ENCODE measurements around the gene HDHD2. TPM values are rescaled to one million over a fixed set of nuclear protein-coding genes. Genes with fewer than 3 reads are reported as not detected.

The HDHD2 gene
- total and polyA plus RNA-seq, 4 donors, result 17.0 to 23.0 (median 18.5) TPM

DNA sequence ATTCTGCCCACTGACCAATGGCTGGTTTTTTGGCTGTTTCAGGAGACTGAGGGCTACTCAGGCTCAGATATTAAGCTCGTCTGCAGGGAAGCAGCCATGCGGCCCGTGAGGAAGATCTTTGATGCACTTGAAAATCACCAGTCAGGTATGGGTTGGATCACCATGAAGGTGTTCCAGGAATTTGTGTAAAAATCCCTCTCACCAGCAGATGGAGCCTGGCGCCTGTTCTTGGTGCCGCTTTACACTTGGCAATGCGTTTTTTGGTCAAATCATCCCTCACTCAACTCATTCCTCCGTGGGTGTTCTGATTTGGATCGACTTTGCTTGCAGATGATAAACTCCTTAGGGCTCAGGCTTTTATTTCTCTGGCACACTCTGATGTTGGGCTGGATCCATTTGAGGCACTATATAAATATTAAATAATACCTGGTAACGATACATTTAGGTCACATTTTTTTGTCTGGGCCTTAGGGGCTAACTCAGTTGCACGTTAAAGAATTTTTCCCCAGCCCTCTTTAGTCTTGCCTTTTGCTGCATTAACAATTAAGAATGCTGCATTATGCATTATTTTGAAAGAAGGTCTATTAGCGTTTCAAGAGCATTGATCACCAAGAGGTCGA is 50.0 kb downstream of the HDHD2 start:
- Histone ChIP-seq H3K27ac (ENCODE audit: low read depth in 1 of 2, low read length in 2 of 2) (no peak overlapping the region), H3K4me1 (ENCODE audit: control insufficient read depth in 4 of 4, insufficient read depth in 4 of 4, low read length in 3 of 4) (no peaks in the 10 kb centered on the region), H3K9me3 (ENCODE audit: control insufficient read depth in 4 of 4, low read length in 3 of 4) (no peaks in the 10 kb centered on the region), H3K4me3 (ENCODE audit: low read depth in 1 of 3, low read length in 3 of 3) (no peak overlapping the region), H3K9ac (ENCODE audit: low read depth in 1 of 2, low read length in 2 of 2) (no peak overlapping the region), H3K27me3 (ENCODE audit: control insufficient read depth in 4 of 4, insufficient read depth in 4 of 4, low read length in 3 of 4) (no peaks in the 10 kb centered on the region), H3K36me3 (ENCODE audit: control insufficient read depth in 4 of 4, insufficient read depth in 3 of 4, low read depth in 1 of 4, low read length in 3 of 4) (peaks cover 0 to 10% (median 2%) of the 10 kb centered on the region in 4 donors)
- peak; percentile 67 for DNase-seq (ENCODE audit: low spot score)
- TF ChIP-seq, protein P1, sequence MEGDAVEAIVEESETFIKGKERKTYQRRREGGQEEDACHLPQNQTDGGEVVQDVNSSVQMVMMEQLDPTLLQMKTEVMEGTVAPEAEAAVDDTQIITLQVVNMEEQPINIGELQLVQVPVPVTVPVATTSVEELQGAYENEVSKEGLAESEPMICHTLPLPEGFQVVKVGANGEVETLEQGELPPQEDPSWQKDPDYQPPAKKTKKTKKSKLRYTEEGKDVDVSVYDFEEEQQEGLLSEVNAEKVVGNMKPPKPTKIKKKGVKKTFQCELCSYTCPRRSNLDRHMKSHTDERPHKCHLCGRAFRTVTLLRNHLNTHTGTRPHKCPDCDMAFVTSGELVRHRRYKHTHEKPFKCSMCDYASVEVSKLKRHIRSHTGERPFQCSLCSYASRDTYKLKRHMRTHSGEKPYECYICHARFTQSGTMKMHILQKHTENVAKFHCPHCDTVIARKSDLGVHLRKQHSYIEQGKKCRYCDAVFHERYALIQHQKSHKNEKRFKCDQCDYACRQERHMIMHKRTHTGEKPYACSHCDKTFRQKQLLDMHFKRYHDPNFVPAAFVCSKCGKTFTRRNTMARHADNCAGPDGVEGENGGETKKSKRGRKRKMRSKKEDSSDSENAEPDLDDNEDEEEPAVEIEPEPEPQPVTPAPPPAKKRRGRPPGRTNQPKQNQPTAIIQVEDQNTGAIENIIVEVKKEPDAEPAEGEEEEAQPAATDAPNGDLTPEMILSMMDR (IDR thresholded peaks at IDR 0.05; ENCODE audit: low read depth, low read length, missing input control), result peak; percentile 65
- TF ChIP-seq TAF1 (conservative IDR thresholded peaks at IDR 0.05), result no peak
- peak; percentile 87 to 91 for TF ChIP-seq RAD21 (IDR thresholded peaks at IDR 0.05)
- 34% methylated on average over 12 of the region's 12 CpGs for WGBS

DNA sequence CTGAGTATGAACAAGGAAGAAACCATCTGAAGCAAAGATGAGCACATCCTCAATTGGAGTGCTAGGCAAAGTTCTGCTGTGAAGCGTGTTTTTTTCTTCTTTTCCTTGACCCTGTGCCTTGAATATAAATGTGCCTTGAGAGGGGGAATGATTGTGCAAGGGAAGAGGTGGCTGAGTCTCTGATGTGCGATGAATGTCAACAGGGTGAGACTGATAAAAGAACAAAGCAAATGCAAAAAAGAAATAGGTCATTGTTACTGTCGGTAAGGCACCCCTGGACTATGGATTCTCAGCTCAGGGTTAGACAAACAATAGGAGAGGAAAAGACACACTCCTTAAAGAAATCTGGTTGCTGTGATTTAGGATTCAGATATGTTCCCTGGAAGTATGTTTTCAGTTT is 54.5 kb downstream of the HDHD2 start:
- H3K27ac ChIP-seq (ENCODE audit: low read depth in 1 of 2, low read length in 2 of 2), result no peak overlapping the region
- H3K9me3 ChIP-seq (ENCODE audit: control insufficient read depth in 4 of 4, low read length in 3 of 4), result no peaks in the 10 kb centered on the region
- 68% methylated on average over 3 of the region's 3 CpGs for WGBS
- H3K9ac ChIP-seq (ENCODE audit: low read depth in 1 of 2, low read length in 2 of 2), result no peak overlapping the region
- no peaks in the 10 kb centered on the region for H3K36me3 ChIP-seq (ENCODE audit: control insufficient read depth in 4 of 4, insufficient read depth in 3 of 4, low read depth in 1 of 4, low read length in 3 of 4)
- TF ChIP-seq, protein P2, sequence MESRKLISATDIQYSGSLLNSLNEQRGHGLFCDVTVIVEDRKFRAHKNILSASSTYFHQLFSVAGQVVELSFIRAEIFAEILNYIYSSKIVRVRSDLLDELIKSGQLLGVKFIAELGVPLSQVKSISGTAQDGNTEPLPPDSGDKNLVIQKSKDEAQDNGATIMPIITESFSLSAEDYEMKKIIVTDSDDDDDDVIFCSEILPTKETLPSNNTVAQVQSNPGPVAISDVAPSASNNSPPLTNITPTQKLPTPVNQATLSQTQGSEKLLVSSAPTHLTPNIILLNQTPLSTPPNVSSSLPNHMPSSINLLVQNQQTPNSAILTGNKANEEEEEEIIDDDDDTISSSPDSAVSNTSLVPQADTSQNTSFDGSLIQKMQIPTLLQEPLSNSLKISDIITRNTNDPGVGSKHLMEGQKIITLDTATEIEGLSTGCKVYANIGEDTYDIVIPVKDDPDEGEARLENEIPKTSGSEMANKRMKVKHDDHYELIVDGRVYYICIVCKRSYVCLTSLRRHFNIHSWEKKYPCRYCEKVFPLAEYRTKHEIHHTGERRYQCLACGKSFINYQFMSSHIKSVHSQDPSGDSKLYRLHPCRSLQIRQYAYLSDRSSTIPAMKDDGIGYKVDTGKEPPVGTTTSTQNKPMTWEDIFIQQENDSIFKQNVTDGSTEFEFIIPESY (IDR thresholded peaks at IDR 0.05), result no peak
- TF ChIP-seq HNF4G (IDR thresholded peaks at IDR 0.05) (no peak), GABPA (IDR thresholded peaks at IDR 0.05 in 1 of 2, conservative IDR thresholded peaks at IDR 0.05 in 1 of 2) (no peak), JUND (IDR thresholded peaks at IDR 0.05) (no peak), RXRA (IDR thresholded peaks at IDR 0.05) (no peak), FOXA2 (IDR thresholded peaks at IDR 0.05) (no peak), NR2F2 (IDR thresholded peaks at IDR 0.05) (no peak), RAD21 (IDR thresholded peaks at IDR 0.05) (no peak), EGR1 (IDR thresholded peaks at IDR 0.05; ENCODE audit: low read depth in 2 of 2) (no peak), YY1 (IDR thresholded peaks at IDR 0.05) (no peak), FOXA1 (IDR thresholded peaks at IDR 0.05) (no peak)
- TF ChIP-seq, protein P3, sequence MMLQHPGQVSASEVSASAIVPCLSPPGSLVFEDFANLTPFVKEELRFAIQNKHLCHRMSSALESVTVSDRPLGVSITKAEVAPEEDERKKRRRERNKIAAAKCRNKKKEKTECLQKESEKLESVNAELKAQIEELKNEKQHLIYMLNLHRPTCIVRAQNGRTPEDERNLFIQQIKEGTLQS (IDR thresholded peaks at IDR 0.05), result no peak
- no peaks in the 10 kb centered on the region for H3K27me3 ChIP-seq (ENCODE audit: control insufficient read depth in 4 of 4, insufficient read depth in 4 of 4, low read length in 3 of 4)
- H3K4me3 ChIP-seq (ENCODE audit: low read depth in 1 of 3, low read length in 3 of 3), result no peak overlapping the region
- no peak for DNase-seq (ENCODE audit: low spot score)
- no peaks in the 10 kb centered on the region for H3K4me1 ChIP-seq (ENCODE audit: control insufficient read depth in 4 of 4, insufficient read depth in 4 of 4, low read length in 3 of 4)

DNA sequence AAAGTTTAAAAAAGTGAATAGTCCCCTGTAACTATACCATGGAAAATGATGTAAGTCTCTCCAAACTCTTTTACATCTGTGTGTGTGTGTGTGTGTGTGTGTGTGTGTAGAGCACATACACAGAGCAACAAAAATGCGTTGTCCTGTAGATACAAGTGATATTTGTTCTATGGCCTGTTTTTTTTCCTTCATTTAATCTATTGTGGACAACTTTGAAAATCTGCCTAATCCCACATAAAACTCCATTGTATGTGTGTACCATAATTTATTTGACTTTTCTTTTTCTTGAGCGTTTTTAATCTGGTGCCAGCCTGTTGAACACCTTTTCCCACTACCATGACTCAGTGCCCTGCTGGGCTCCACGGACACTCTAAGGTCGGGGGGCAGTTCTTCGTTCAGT is 62.6 kb downstream of the HDHD2 start:
- 95% methylated on average over 5 of the region's 5 CpGs for WGBS
- peaks cover 0 to 3% (median 0%) of the 10 kb centered on the region in 4 donors for H3K36me3 ChIP-seq (ENCODE audit: control insufficient read depth in 4 of 4, insufficient read depth in 3 of 4, low read depth in 1 of 4, low read length in 3 of 4)
- DNase-seq (ENCODE audit: low spot score), result no peak
- no peak overlapping the region for H3K9ac ChIP-seq (ENCODE audit: low read depth in 1 of 2, low read length in 2 of 2)
- H3K9me3 ChIP-seq (ENCODE audit: control insufficient read depth in 4 of 4, low read length in 3 of 4), result no peaks in the 10 kb centered on the region
- TF ChIP-seq RAD21 (IDR thresholded peaks at IDR 0.05) (no peak), RXRA (IDR thresholded peaks at IDR 0.05) (no peak)
- TF ChIP-seq, protein P4, sequence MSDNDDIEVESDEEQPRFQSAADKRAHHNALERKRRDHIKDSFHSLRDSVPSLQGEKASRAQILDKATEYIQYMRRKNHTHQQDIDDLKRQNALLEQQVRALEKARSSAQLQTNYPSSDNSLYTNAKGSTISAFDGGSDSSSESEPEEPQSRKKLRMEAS (IDR thresholded peaks at IDR 0.05), result no peak
- H3K4me1 ChIP-seq (ENCODE audit: control insufficient read depth in 4 of 4, insufficient read depth in 4 of 4, low read length in 3 of 4), result no peaks in the 10 kb centered on the region
- no peaks in the 10 kb centered on the region for H3K27me3 ChIP-seq (ENCODE audit: control insufficient read depth in 4 of 4, insufficient read depth in 4 of 4, low read length in 3 of 4)
- no peak overlapping the region for H3K27ac ChIP-seq (ENCODE audit: low read depth in 1 of 2, low read length in 2 of 2)
- no peak overlapping the region for H3K4me3 ChIP-seq (ENCODE audit: low read depth in 1 of 3, low read length in 3 of 3)

Measured in liver (tissue), 9 donors.